ENCODE results near the gene SLC9A7.
A peak's percentile ranks its signal among the peaks of the same experiment; 100 is the strongest.

SLC9A7 gene

GRCh38 chrX:46670316-46670715, 88.6 kb downstream of the SLC9A7 start:
- in situ Hi-C loops (cut with HindIII; ENCODE audit: low pct_ligation_motif_present, low pct_unique_long_range_greater_than_20kb, low sequenced_read_pairs): no loop called here
- DNase-seq: no peak

- in situ Hi-C loops (cut with HindIII; ENCODE audit: low pct_ligation_motif_present, low pct_unique_long_range_greater_than_20kb, low sequenced_read_pairs): no loop called here
- no peak for DNase-seq
These were observed 92.1 kb downstream of the SLC9A7 start for GRCh38 chrX:46666831-46667230.

- in situ Hi-C loops (cut with HindIII; ENCODE audit: low pct_ligation_motif_present, low pct_unique_long_range_greater_than_20kb, low sequenced_read_pairs): no loop called here
- DNase-seq: no peak
These were observed 93.4 kb downstream of the SLC9A7 start for GRCh38 chrX:46665232-46666152.

- no peak for DNase-seq
- in situ Hi-C loops (cut with HindIII; ENCODE audit: low pct_ligation_motif_present, low pct_unique_long_range_greater_than_20kb, low sequenced_read_pairs): no loop called here
These were observed 96.5 kb downstream of the SLC9A7 start for GRCh38 chrX:46662188-46662958.

GRCh38 chrX:46653482-46653881, 105.4 kb downstream of the SLC9A7 start:
- in situ Hi-C loops (cut with HindIII; ENCODE audit: low pct_ligation_motif_present, low pct_unique_long_range_greater_than_20kb, low sequenced_read_pairs): no loop called here
- DNase-seq: peak; percentile 1

GRCh38 chrX:46649421-46650260, 109.3 kb downstream of the SLC9A7 start:
- in situ Hi-C loops (cut with HindIII; ENCODE audit: low pct_ligation_motif_present, low pct_unique_long_range_greater_than_20kb, low sequenced_read_pairs): no loop called here

GRCh38 chrX:46648660-46649059, 110.3 kb downstream of the SLC9A7 start:
- in situ Hi-C loops (cut with HindIII; ENCODE audit: low pct_ligation_motif_present, low pct_unique_long_range_greater_than_20kb, low sequenced_read_pairs): no loop called here
- DNase-seq: peak; percentile 44

More at GRCh38 chrX:46649421-46650260, 109.3 kb downstream of the SLC9A7 start:
- no peak for DNase-seq

- DNase-seq: no peak
- in situ Hi-C loops (cut with HindIII; ENCODE audit: low pct_ligation_motif_present, low pct_unique_long_range_greater_than_20kb, low sequenced_read_pairs): no loop called here
These were observed 111.7 kb downstream of the SLC9A7 start for GRCh38 chrX:46647251-46647650.

- in situ Hi-C loops (cut with HindIII; ENCODE audit: low pct_ligation_motif_present, low pct_unique_long_range_greater_than_20kb, low sequenced_read_pairs): no loop called here
- DNase-seq: no peak
These were observed 113.3 kb downstream of the SLC9A7 start for GRCh38 chrX:46645614-46646013.

- in situ Hi-C loops (cut with HindIII; ENCODE audit: low pct_ligation_motif_present, low pct_unique_long_range_greater_than_20kb, low sequenced_read_pairs): no loop called here
- DNase-seq: no peak
These were observed 115.3 kb downstream of the SLC9A7 start for GRCh38 chrX:46643636-46644035.

GRCh38 chrX:46642145-46642544, 116.8 kb downstream of the SLC9A7 start:
- in situ Hi-C loops (cut with HindIII; ENCODE audit: low pct_ligation_motif_present, low pct_unique_long_range_greater_than_20kb, low sequenced_read_pairs): no loop called here
- peak; percentile 30 for DNase-seq

GRCh38 chrX:46637938-46638337, 121.0 kb downstream of the SLC9A7 start:
- in situ Hi-C loops (cut with HindIII; ENCODE audit: low pct_ligation_motif_present, low pct_unique_long_range_greater_than_20kb, low sequenced_read_pairs): no loop called here

GRCh38 chrX:46636223-46636622, 122.7 kb downstream of the SLC9A7 start:
- no peak for DNase-seq
- in situ Hi-C loops (cut with HindIII; ENCODE audit: low pct_ligation_motif_present, low pct_unique_long_range_greater_than_20kb, low sequenced_read_pairs): no loop called here

More at GRCh38 chrX:46637938-46638337, 121.0 kb downstream of the SLC9A7 start:
- no peak for DNase-seq

- DNase-seq: no peak
- in situ Hi-C loops (cut with HindIII; ENCODE audit: low pct_ligation_motif_present, low pct_unique_long_range_greater_than_20kb, low sequenced_read_pairs): no loop called here
These were observed 123.7 kb downstream of the SLC9A7 start for GRCh38 chrX:46635186-46635585.

- DNase-seq: no peak
- in situ Hi-C loops (cut with HindIII; ENCODE audit: low pct_ligation_motif_present, low pct_unique_long_range_greater_than_20kb, low sequenced_read_pairs): no loop called here
These were observed 124.3 kb downstream of the SLC9A7 start for GRCh38 chrX:46634577-46634976.

GRCh38 chrX:46630141-46630540, 128.8 kb downstream of the SLC9A7 start:
- in situ Hi-C loops (cut with HindIII; ENCODE audit: low pct_ligation_motif_present, low pct_unique_long_range_greater_than_20kb, low sequenced_read_pairs): no loop called here
- no peak for DNase-seq

GRCh38 chrX:46628460-46629371, 130.2 kb downstream of the SLC9A7 start:
- in situ Hi-C loops (cut with HindIII; ENCODE audit: low pct_ligation_motif_present, low pct_unique_long_range_greater_than_20kb, low sequenced_read_pairs): no loop called here
- no peak for DNase-seq
